Measurements from ENCODE around the gene GOLT1B. TPM values are rescaled to one million over a fixed set of nuclear protein-coding genes. Genes with fewer than 3 reads are reported as not detected.

Gene GOLT1B
- total and polyA plus RNA-seq, 2 of the 8 experiments (the other 6 are each of a cell fraction or from before 2014, with no cell fraction given) = 18.3 to 38.3 TPM

- no peak for FAIRE-seq
- TF ChIP-seq BACH1 (IDR thresholded peaks at IDR 0.05; ENCODE audit: low read length) (no peak), PHF8 (conservative IDR thresholded peaks at IDR 0.05; ENCODE audit: low read depth, low read length) (no peak), NRF1 (IDR thresholded peaks at IDR 0.05; ENCODE audit: low read depth, low read length) (no peak), POLR2A (IDR thresholded peaks at IDR 0.05; ENCODE audit: control extremely low read depth in 1 of 2, low read depth in 2 of 2, low read length in 2 of 2) (no peak), TBP (IDR thresholded peaks at IDR 0.05; ENCODE audit: low read depth, low read length) (no peak), RAD21 (IDR thresholded peaks at IDR 0.05 in 1 of 2, conservative IDR thresholded peaks at IDR 0.05 in 1 of 2; ENCODE audit: low read depth in 2 of 2, low read length in 2 of 2) (no peak), RXRA (IDR thresholded peaks at IDR 0.05; ENCODE audit: insufficient read depth, low read depth, low read length) (no peak), E2F6 (IDR thresholded peaks at IDR 0.05) (no peak), EP300 (IDR thresholded peaks at IDR 0.05; ENCODE audit: borderline replicate concordance in 1 of 2, low read depth in 2 of 2, low read length in 2 of 2) (no peak), CREB1 (IDR thresholded peaks at IDR 0.05) (no peak), EZH2 (IDR thresholded peaks at IDR 0.05; ENCODE audit: low read depth, low read length, severe bottlenecking) (no peak), KDM5A (IDR thresholded peaks at IDR 0.05; ENCODE audit: low read length) (no peak), SIN3A (conservative IDR thresholded peaks at IDR 0.05 in 1 of 2, IDR thresholded peaks at IDR 0.05 in 1 of 2; ENCODE audit: low read depth in 1 of 2, low read length in 2 of 2) (no peak), EGR1 (IDR thresholded peaks at IDR 0.05; ENCODE audit: borderline replicate concordance, low read depth, low read length) (no peak)
Measured at GRCh38 chr12:21561158-21561557, 59.6 kb downstream of the GOLT1B start.

More at GRCh38 chr12:21561158-21561557, 59.6 kb downstream of the GOLT1B start:
- DNase-seq (ENCODE audit: low read depth in 1 of 2, low spot score in 2 of 2) = no peak
- H4K91ac ChIP-seq (replicated peaks; ENCODE audit: insufficient read length, low read length) = no peak overlapping the region
- H3K9me3 ChIP-seq (ENCODE audit: insufficient read depth in 2 of 2, low read depth in 1 of 2, low read length in 1 of 2) = no peaks in the 10 kb centered on the region
- no peak overlapping the region for H3K4me3 ChIP-seq (ENCODE audit: extremely low read depth in 1 of 4, insufficient read depth in 2 of 4, low read depth in 3 of 4, low read length in 4 of 4)
- H3K4me2 ChIP-seq (ENCODE audit: insufficient read depth in 1 of 2, low read depth in 2 of 2, low read length in 2 of 2) = no peak overlapping the region
- no peaks in the 10 kb centered on the region for H3K36me3 ChIP-seq (ENCODE audit: control insufficient read depth in 2 of 4, insufficient read depth in 4 of 4, low read length in 3 of 4)
- CTCF ChIA-PET (ENCODE audit: partially characterized antibody) = interaction anchor here (1.3 kb wide), 1 partner anchor 12 kb away, joined by 5 read pairs; no protein-coding TSS in a partner anchor
- no peaks in the 10 kb centered on the region for H3K79me2 ChIP-seq (ENCODE audit: control insufficient read depth in 1 of 2, insufficient read depth in 2 of 2, low read length in 2 of 2)
- H4K8ac ChIP-seq (ENCODE audit: extremely low read depth, insufficient read depth, low read length) = no peak overlapping the region
- H3K27me3 ChIP-seq (replicated peaks in 1 of 4; ENCODE audit: control insufficient read depth in 3 of 4, extremely low read depth in 1 of 4, insufficient read depth in 3 of 4, low read length in 3 of 4) = no peaks in the 10 kb centered on the region
- H2AK5ac ChIP-seq (ENCODE audit: low read depth, low read length) = no peak overlapping the region
- no peak overlapping the region for H2AFZ ChIP-seq (ENCODE audit: low read length)
- 47% methylated on average over 2 of the region's 2 CpGs; no CpG with 5 or more reads in 1 of the 2 experiments for WGBS, 2 experiments (ENCODE audit: extremely low coverage in 1 of 2, insufficient coverage in 1 of 2, insufficient read length in 1 of 2, insufficient replicate concordance in 2 of 2, low coverage in 1 of 2, low lambda C conversion rate in 2 of 2, missing lambda C conversion rate in 1 of 2)
- no peak overlapping the region for H2BK120ac ChIP-seq (replicated peaks; ENCODE audit: low read depth, low read length)
- H3K9ac ChIP-seq (replicated peaks in 1 of 4; ENCODE audit: extremely low read depth in 1 of 4, low read depth in 3 of 4, low read length in 3 of 4) = no peak overlapping the region
- no peaks in the 10 kb centered on the region for H3K4me1 ChIP-seq (replicated peaks in 1 of 4; ENCODE audit: control insufficient read depth in 3 of 4, insufficient read depth in 4 of 4, low read length in 3 of 4)
- H3K23ac ChIP-seq (ENCODE audit: insufficient read length) = no peak overlapping the region
- no peaks in the 10 kb centered on the region for H3K79me1 ChIP-seq (ENCODE audit: low read depth, low read length)
- H3K27ac ChIP-seq (ENCODE audit: low read depth, low read length) = no peak overlapping the region
- no peaks in the 10 kb centered on the region for H3K23me2 ChIP-seq (ENCODE audit: low read depth, low read length)
- no peak overlapping the region for H3K4ac ChIP-seq (replicated peaks; ENCODE audit: insufficient read length, low read depth, low read length)
- no peak overlapping the region for H3K18ac ChIP-seq (ENCODE audit: extremely low read depth, low read length)
- no peak overlapping the region for H4K5ac ChIP-seq (ENCODE audit: insufficient read length, low read depth, low read length)
- H2BK20ac ChIP-seq (ENCODE audit: low read length) = no peak overlapping the region
- no peak overlapping the region for H2BK5ac ChIP-seq (ENCODE audit: low read depth, low read length)
- POLR2A ChIA-PET (ENCODE audit: partially characterized antibody) = interaction anchor here (0.6 kb wide), 1 partner anchor 20 kb away, joined by 3 read pairs; no protein-coding TSS in a partner anchor
- no peak overlapping the region for H3K14ac ChIP-seq (ENCODE audit: insufficient read length)
- no peak overlapping the region for H3K56ac ChIP-seq (replicated peaks; ENCODE audit: insufficient read length, low read depth, low read length)
- H4K20me1 ChIP-seq (replicated peaks in 1 of 2; ENCODE audit: control insufficient read depth in 1 of 2, insufficient read depth in 2 of 2, low read length in 2 of 2) = no peaks in the 10 kb centered on the region
- H2BK15ac ChIP-seq (ENCODE audit: low read length) = no peak overlapping the region
- H2BK12ac ChIP-seq (ENCODE audit: low read depth, low read length) = no peak overlapping the region

Data from H1 (cell line).